ENCODE measurements around the gene FAM47B.

FAM47B gene

DNA sequence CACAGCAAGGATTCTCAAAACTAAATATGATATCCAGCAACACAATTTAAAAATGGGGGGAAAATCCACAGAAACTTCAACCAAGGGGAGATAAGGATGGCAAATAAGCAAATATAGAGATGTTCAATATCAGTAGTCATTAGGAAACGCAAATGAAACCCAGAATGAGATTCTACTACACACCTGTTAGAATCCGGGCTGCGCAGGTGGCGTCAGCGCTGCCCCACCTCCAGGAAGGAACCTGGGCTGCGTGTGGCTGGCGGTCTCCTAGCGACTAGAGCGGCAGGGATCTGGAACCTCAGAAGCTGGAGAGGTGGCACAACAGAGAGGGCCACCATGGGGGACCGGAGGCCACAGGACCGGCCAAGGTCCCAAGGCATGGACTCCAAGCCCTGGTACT is at the start of gene FAM47B:
TSS of gene FAM47B (plus strand) at position 301 of the 400 bp plus-strand sequence. CDS start at position 337, 36 bp downstream.
- no peak for DNase-seq (ENCODE audit: low spot score)

- DNase-seq (ENCODE audit: low spot score) = no peak
Measured at GRCh38 chrX:34893741-34894140, 48.9 kb upstream of the FAM47B start.

DNA sequence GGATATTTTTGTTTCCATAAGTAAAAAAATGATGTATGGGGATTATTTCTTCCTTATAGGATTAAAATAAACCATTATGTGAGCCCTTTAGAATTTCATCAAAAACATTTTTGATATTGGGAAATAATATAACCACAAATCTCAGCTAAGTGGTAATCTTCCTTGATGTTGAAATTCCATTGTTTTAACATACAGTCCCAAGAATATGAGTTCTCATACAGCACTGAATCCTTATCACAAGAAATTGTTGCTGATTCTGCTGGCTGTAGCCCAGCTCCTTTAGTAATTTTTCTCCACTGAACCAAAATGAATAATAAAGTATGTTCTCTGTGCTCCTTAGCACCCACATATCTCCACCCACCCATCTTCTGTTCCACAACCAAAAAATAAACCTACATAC is 41.9 kb upstream of the FAM47B start:
- no peak for DNase-seq (ENCODE audit: low spot score)

GRCh38 chrX:34901761-34902160 is 40.8 kb upstream of the FAM47B start:
- DNase-seq (ENCODE audit: low spot score) = no peak

DNA sequence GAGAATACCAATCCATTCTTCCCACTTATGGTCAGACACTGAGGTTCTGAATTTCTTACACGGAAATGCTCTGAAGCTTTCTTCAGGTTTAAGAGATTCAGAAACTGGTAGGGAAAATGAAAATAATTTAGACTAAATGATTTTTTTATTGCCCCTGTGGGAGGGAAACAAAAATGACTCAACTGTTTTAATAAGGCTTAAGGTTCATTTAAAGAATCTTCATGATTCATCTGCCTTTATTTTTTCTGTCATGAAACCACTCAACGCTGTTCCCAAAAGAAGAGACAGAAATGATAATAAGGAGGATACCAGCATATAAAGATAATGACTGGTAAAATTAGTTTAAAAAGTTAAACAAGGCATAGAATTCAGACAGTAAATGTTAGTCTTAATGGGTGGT is 39.3 kb upstream of the FAM47B start:
- DNase-seq (ENCODE audit: low spot score) = no peak

DNA sequence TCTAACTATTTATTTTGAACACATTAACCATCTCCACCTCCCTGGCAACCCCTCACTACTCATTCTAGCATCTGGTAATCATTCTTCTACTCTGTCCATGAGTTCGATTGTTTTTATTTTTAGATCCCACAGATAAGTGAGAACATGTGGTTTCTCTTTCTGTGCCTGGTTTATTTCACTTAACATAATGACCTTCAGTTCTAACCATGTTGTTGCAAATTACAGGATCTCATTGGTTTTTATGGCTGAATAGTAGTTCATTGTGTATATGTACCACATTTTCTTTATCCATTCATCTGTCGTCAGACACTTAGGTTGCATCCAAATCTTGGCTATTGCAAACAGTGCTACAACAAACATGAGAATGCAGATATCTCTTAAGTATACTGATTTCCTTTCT is 33.4 kb upstream of the FAM47B start:
- no peak for DNase-seq (ENCODE audit: low spot score)

DNA sequence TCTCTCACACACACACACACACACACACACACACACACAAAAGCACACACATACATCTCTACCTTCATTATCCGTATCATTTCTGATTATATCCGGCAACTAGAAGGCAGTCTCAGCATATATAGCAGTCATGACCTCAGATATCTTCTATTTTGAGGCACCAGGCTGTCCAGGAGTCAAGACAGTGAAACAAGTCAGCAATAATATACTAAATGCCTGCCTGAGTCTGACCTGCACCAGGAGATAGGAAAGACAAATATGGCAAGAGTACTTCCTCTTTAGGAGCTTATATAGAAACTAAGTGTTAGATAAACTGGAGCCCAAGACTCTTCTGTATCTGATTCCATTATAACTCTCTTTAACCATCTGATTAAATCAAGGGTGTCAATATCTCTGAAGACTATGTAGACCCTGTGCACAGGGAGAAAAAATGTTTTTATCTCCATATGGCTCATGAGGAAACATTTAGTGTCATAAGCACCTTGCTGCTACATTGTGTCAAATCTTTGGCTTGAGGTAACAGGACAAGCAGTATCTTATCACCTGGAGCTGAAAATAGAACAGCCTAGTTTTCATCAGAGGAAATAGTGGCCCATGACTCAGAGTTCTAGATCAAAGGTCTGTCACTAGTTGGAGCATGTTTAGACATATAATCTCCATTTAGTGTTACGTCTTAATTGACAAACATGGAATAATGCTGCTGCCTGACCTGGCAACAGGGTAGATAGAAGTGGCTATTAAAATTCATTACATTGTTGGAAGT is 27.0 kb upstream of the FAM47B start:
- no peak for DNase-seq (ENCODE audit: low spot score)

DNA sequence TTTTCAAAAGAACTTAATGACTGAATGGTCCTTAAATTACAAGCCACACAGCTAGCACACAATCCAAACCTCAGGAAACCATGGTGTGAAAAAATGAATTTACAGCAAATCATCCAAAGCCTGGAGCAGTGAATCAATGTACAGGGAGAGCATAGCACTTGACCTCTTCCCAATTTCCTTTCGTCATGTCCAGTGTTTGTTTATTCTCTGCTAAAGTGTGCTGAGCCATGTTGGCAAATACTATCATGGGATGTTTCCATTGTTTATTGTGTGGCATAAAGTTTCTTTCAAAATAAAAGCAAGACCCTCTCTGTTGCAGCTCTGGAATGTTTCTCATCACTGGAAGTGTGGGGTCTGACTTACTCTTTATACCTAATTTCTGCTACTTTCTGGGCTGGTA is 25.4 kb upstream of the FAM47B start:
- no peak for DNase-seq (ENCODE audit: low spot score)

- no peak for DNase-seq (ENCODE audit: low spot score)
Measured at GRCh38 chrX:34918091-34918736, 24.4 kb upstream of the FAM47B start.

GRCh38 chrX:34918856-34919255 is 23.7 kb upstream of the FAM47B start:
- DNase-seq (ENCODE audit: low spot score) = peak; percentile 1

DNA sequence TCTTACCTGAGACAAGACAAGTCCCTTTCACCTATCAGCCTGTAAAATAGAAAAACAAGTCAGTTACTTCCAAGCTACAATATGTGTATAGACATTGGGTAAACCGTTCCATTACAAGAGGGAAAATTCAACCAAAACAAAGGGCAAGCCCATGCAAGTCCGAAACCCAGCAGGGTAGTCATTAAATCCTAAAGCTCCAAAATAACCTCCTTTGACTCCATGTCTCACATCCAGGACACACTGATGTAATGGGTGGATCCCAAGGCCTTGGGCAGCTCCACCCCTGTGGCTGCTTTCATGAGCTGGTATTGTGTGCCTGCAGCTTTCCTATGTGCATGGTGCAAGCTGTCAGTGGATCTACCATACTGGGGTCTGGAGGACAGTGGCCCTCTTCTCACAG is 14.7 kb upstream of the FAM47B start:
- no peak for DNase-seq (ENCODE audit: low spot score)

DNA sequence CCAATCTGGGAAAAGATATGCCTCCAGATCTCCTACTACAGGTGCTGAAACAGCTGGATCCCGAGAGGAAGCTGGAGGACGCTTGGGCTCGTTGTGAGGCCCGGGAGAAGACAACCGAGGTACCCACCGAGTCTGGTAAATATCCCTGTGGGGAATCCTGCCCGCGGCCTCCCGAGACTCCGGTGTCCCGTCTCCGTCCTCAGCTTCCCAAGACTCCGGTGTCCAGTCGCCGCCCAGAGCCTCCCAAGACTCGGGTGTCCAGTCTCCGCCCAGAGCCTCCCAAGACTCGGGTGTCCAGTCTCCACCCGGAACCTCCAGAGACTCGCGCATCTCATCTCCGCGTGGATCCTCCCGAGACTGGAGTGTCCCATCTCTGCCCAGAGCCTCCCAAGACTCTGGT is 639 bp downstream of the FAM47B start:
- no peak for DNase-seq (ENCODE audit: low spot score)

GRCh38 chrX:34956916-34957315 is 14.3 kb downstream of the FAM47B start:
- DNase-seq (ENCODE audit: low spot score) = no peak

- no peak for DNase-seq (ENCODE audit: low spot score)
Measured at GRCh38 chrX:34961662-34962061, 19.1 kb downstream of the FAM47B start.

- no peak for DNase-seq (ENCODE audit: low spot score)
Measured at GRCh38 chrX:34972206-34972605, 29.6 kb downstream of the FAM47B start.

GRCh38 chrX:34978171-34978570 is 35.6 kb downstream of the FAM47B start:
- DNase-seq (ENCODE audit: low spot score) = no peak

GRCh38 chrX:34987646-34988045 is 45.0 kb downstream of the FAM47B start:
- DNase-seq (ENCODE audit: low spot score) = no peak
